ENCODE measurements around the gene APH1B. TPM values are rescaled to one million over a fixed set of nuclear protein-coding genes. Genes with fewer than 3 reads are reported as not detected.
A peak's percentile ranks its signal among the peaks of the same experiment; 100 is the strongest.

Gene APH1B
- total and polyA plus RNA-seq, 9 of the 15 experiments (the other 6 are each of a cell fraction or from before 2014, with no cell fraction given) = 5.1 to 9.7 (median 7.0) TPM

DNA sequence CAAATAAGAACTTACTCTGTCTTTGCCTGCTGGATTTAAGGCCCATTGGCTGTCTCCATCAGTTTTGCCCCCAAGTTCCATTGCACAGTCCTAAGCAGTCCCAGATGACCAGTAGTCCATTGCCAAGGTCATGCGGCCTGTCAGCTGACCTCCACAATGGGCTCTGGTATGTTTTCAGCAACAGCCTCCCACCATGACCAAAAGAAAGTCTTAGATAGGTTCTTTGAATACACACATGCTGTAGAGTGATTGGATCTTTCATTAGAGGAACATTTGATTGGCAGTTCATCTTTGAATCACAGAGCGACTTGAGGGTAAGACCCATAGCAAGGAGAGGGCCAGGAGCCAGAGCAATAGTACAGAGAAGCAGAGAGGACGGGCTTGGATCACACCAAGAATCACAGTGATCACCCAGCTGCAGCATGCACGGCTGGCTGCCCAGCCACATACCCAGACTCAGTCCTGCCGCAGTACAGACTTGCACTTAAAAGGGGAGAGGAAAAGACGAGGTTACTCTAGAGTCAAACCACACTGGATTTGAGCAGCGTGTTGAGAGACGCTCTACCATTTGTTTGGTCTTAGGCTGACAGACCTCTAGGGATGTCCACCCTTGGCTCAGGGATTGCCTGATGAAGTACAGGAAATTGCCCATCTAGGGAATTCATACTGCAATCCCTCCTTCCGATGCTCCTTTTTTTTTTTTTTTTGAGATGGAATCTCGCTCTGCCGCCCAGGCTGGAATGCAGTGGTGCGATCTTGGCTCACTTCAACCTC lies 50.4 kb downstream of the APH1B start (continued):
- no peak for TF ChIP-seq DPF2 (IDR thresholded peaks at IDR 0.05)
- TF ChIP-seq ZNF143 (CRISPR knock-in tag; IDR thresholded peaks at IDR 0.05) = no peak
- TF ChIP-seq SRF (CRISPR knock-in tag; IDR thresholded peaks at IDR 0.05) = no peak
- TF ChIP-seq, protein P1, sequence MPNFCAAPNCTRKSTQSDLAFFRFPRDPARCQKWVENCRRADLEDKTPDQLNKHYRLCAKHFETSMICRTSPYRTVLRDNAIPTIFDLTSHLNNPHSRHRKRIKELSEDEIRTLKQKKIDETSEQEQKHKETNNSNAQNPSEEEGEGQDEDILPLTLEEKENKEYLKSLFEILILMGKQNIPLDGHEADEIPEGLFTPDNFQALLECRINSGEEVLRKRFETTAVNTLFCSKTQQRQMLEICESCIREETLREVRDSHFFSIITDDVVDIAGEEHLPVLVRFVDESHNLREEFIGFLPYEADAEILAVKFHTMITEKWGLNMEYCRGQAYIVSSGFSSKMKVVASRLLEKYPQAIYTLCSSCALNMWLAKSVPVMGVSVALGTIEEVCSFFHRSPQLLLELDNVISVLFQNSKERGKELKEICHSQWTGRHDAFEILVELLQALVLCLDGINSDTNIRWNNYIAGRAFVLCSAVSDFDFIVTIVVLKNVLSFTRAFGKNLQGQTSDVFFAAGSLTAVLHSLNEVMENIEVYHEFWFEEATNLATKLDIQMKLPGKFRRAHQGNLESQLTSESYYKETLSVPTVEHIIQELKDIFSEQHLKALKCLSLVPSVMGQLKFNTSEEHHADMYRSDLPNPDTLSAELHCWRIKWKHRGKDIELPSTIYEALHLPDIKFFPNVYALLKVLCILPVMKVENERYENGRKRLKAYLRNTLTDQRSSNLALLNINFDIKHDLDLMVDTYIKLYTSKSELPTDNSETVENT (CRISPR knock-in tag; IDR thresholded peaks at IDR 0.05) = no peak
- 0 out of 2 replicates have a peak, but pooled peaks have one; percentile 37 for TF ChIP-seq RAD51 (IDR thresholded peaks at IDR 0.05; ENCODE audit: borderline replicate concordance, low read depth)
- TF ChIP-seq, protein P2, sequence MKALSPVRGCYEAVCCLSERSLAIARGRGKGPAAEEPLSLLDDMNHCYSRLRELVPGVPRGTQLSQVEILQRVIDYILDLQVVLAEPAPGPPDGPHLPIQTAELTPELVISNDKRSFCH (CRISPR knock-in tag; IDR thresholded peaks at IDR 0.05) = no peak
- TF ChIP-seq, protein P2 (tag; IDR thresholded peaks at IDR 0.05) = no peak
- TF ChIP-seq MIER1 (IDR thresholded peaks at IDR 0.05; ENCODE audit: low read depth) = no peak
- no peak for TF ChIP-seq ZNF79 (CRISPR knock-in tag; IDR thresholded peaks at IDR 0.05; ENCODE audit: low read depth)
- TF ChIP-seq, protein P3, sequence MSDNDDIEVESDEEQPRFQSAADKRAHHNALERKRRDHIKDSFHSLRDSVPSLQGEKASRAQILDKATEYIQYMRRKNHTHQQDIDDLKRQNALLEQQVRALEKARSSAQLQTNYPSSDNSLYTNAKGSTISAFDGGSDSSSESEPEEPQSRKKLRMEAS (CRISPR knock-in tag; IDR thresholded peaks at IDR 0.05) = no peak
- TF ChIP-seq RFX5 (IDR thresholded peaks at IDR 0.05; ENCODE audit: low read depth, low read length) = no peak
- TF ChIP-seq ETV5 (CRISPR knock-in tag; IDR thresholded peaks at IDR 0.05; ENCODE audit: low read depth) = no peak
